Stimulated activated CD4-positive, alpha-beta T cell treated with anti-CD3 and anti-CD28 coated beads, Interleukin-1b, Interleukin-23, amount 100 ng/mL, for 4 hours (primary cell): ENCODE data around the gene PDPR.
"Not testable (repeated sequence)": the region's sequence is repeated elsewhere in the genome, so short reads cannot be mapped to it uniquely, and the experiment has no call there.

Experiments used
- DNase-seq, 2 donors: peaks; one replicate each; pipeline ENCODE4 v3.0.0-alpha.2; 2020; ENCODE audit warnings: low read depth in 2 of 2

PDPR gene

DNA sequence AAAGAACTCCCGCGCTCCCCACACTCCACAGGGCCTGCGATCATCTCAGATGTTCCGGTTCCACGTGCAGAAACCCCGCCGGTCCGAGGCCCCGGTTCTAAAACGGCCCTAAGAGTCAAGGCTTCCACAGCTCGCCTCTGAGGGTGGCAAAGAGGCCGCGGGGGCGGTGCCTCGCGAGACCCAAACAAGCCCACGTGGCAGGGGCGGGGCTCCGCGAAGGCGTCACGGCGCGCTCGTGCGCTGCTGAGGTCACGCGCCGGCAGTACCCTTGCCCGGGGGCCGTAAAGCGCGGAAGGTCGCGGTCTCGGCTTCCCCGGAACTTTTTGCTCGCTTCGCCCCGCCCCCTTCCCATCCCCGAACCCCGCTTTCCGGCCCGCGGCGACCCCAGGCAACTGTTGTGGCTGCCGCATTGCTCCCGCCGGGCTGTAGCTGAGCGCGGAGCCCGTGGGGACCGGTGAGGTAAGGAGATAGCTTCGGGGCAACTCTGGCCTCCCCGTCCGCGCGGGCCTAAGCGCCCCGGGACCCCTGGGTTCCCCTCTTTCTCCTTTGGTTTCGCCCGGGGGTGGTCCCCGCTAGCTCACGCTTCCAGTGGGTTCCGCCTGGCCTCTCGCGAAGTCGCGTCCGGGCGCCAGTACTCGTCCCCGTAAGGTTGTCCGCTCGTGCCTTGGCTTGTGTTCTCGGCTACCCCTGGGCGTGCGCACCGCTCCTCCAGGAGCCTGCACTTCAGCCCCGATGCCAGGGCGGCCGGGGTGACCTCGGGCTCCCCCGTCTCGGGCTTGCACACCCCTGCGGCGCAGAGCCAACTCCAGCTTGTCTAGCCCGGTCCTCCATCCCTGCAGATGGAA, at the start of gene PDPR:
TSS of gene PDPR (plus strand) at position 351 of the 845 bp plus-strand sequence. CDS start 6,161 bp downstream, outside the sequence.
- DNase-seq = peak; percentile 88 to 89

DNA sequence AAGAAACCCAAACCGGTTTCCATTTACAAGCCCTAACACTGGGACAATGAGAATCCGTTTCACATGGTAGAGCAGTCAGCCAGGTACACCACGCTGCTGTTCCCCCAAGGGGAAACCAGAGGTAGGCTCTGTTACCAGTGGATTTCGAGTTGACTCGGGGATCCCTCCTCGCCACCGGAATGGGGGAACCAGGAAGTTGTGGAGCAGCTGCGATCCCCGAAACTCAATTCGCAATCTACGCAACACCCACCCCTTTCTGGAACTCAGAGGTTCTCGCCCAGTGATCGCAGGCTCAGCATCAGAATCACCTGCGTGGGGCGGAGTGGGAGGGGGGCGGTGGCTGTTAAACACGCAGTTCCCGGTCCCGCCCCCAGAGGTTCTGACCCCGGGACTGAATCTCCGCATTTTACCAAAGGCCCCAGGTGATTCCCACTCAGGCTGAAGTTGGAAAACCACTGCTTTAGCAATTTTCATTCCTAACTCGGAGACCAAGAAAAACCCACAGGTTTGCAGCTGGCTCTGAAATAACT, 49.2 kb upstream of the PDPR start:
- DNase-seq = peak; percentile 61 to 71

DNA sequence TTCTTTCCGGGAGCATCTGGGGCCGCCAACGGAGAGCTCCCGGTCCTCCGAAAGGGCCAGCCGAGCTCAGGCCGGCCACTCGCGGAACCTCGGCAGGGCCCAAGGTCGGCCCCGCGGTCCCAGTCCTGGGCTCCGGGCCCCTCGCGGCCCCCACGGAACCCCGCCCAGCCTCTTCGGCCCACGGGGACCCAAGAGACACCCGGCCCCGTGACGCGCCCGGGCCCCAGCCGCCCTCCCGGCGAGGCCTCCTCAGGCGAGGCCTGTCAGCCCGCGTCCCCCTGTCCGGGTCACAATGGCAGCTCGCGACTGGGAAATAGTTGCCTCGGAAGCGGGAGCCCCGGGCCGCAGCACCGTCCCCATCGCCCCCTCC, 48.8 kb upstream of the PDPR start:
- DNase-seq = not testable (repeated sequence)

DNA sequence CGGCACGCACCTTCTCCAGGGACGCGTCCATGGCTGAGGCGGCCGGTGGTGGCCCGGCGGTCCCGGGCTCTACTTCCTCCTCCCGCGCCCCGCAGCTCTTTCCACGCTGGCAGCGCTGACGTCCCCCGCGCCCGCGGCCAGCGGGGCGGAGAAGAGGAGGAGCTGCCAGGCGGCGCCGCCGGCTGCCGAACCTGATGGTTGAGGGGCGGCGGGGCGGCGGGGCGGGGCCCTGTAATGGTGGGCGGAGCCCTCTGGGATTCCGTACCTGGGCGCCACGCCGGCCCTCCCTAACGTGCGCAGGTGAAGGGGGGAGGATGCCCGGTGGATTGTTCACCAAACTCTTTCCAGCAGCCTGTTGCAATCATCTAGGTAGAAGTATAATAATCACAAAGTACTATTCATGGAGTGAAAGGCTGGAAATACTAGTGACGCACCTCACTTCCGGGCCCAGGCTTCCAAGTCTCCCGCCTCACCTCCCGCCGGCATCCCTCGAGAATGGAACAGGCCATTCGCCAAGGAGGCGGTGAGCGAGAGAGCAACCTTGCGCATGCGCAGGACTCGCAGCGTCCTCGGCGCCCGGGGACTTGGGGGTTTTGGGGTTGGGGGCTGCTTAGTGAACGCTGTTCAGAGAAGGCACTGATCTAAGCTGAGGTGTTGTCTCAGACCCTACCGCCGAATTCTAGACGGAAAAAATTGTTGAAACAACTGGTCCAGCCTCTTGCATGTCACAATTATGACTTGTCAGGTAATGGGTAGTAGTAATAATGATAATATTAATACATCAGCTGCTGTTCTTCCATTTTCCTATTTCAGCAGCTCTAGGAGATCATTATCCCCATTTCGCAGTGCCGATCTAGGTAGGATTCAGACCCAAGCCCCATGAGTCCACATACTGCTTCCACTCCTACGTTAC, 48.1 kb upstream of the PDPR start:
- peak; percentile 91 to 94 for DNase-seq

DNA sequence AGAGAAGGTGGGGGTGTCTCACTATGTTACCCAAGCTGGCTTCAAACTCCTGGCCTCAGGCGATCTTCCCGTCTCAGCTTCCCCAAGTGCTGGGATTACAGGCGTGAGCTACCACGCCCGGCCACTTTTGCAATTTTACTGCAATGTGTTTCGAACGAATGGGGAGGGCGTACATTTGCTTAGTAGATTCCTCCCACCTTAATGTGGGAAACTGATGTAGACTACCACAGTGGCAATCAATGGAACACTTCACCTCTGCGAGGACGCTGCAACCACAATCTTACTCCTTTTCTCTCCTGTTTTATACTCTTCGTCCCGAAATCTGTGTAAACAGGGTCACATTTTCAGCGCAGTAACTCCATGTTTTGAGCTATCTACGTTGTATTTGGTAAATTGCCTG, 47.4 kb upstream of the PDPR start:
- DNase-seq = not testable (repeated sequence)

DNA sequence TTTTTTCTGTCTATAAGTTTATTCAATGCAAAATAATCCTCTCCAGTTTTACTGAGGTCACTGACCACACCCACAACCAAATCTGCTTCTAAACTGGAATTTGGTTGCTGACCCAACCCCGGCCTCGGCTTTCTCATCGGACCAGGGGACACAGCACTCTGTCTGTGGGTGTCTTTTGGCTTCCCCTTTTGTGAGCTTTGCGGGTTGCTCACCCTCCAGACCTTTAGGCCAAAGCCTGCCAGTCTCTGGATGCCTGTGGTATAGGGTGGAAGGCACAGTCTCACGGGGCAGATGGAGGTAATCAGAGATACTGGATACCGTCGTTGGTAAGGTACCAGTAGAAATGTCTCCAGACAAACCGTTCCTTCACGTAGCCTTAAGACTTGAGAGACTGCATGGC, 35.1 kb upstream of the PDPR start:
- not testable (repeated sequence) for DNase-seq

DNA sequence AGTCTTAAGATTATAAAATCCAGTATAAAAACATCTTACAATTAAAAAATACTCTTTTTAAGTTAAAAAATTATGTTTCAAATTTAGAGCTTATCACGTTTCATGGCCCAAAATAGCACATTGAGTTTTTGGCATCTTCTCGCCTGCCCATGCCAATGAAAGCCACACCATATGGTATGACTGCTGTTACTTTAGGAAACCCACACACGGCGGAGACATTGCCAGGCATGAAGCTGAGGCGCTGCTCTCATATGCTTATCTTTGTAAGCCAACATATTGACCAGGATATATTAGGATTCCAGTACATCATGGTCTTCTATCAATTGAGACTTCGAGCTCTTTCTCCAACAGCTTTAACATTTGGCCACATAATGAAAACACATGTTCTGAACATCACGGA, 32.9 kb upstream of the PDPR start:
- DNase-seq = not testable (repeated sequence)

DNA sequence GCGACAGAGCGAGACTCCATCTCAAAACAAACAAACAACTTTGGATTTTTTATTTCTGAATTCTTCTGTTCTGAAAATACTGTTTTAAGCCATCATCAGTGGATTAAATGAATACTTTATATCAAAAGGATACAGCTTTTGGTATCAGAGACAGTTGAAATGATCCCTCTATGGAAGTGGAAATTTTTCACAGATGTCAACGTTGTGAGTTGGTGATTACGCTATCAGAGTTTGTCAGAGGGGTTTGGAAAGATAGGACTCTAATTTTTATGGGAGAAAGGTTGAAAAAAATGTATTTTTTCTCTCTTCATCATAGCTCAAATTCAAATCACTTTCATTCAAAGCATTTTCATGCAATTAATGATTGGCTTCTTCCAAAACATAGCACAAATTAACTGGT, 30.2 kb upstream of the PDPR start:
- not testable (repeated sequence) for DNase-seq

DNA sequence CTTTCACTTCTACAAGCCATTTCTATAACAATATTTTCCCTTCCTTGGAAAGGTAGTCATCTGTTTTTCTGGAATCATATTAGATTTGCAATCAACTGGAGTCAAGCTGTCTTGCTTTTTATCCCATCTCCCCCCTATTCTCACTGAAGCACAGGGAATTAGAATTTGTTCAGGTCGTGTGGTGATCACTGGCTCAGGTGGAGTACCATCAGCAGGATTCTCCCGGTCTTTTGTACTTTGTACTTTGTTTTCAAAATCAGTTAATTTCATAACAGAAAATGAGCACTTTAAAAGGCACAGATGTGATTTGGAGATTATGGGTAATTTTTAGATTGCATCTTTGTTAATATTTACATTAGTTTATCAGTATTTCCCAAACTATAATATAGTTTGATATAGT, 26.0 kb upstream of the PDPR start:
- not testable (repeated sequence) for DNase-seq

DNA sequence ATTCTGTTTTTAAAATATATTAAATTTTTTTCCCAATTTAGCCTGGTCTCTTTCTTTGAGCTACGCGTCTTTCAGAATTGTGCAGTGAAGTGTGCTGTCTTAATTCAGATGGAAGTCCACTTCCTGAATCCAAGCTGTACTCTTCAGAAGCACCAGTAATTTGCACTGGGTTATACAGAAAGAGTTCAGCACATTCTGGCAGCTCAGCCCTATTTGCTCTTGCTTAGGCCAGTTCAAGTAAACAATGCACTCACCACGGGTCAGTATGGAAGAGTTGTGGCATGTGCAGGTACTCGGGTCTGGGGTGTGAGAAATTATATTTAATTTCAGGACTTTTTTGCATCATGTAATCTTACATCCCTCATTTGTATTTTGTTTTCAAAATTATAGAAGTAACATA, 25.3 kb upstream of the PDPR start:
- DNase-seq = not testable (repeated sequence)

DNA sequence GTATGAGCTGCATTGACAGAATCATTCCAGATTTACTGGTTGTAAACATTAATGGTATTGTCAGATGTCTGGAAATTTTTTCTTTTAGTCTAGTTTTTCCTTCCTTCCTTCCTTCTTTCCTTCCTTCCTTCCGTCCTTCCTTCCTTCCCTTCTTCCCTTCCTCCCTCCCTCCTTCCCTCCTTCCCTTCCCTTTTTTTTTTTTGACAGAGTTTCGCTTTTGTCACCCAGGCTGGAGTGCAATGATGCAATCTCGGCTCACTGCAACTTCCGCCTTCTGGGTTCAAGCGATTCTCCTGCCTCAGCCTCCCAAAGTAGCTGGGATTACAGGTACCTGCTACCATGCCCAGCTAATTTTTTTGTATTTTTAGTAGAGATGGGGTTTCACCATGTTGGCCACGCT, 24.8 kb upstream of the PDPR start:
- DNase-seq = not testable (repeated sequence)

DNA sequence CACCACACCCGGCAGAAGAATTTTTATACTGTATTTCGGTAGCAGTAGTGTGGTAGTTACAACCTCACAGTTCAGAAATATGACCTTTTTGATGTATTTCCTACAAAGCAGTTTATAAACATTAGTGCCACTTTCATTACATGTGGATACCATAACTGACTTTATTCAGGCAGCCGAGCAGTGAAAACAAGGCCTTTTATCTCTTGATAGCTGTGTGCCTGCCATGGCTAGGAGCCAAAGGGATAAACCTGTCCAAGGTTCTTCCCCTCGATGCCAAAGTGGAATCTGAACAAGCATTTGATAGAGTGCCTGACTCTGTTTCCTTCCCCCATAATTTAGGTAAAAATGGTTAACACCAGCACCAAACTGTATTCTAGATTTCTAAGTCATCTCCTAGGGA, 23.0 kb upstream of the PDPR start:
- not testable (repeated sequence) for DNase-seq

DNA sequence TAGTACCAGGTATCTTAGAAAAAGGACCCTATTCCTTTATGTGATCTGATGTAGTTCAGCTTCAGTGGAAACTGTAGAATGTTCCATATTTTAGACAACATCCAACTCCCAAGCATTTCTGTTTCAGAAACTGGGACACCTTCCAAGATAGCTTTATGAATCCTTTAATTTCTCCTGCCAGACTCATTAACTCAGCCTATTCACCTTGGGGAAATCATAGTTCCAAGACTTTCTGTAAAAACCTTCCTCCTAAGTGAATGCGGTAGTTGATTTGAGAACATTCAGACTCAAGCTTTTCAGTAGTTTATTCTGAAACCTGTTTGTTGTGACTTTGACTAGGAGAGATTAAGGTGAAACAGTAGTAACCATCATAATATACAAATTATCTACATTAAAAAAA, 20.0 kb upstream of the PDPR start:
- DNase-seq = not testable (repeated sequence)

DNA sequence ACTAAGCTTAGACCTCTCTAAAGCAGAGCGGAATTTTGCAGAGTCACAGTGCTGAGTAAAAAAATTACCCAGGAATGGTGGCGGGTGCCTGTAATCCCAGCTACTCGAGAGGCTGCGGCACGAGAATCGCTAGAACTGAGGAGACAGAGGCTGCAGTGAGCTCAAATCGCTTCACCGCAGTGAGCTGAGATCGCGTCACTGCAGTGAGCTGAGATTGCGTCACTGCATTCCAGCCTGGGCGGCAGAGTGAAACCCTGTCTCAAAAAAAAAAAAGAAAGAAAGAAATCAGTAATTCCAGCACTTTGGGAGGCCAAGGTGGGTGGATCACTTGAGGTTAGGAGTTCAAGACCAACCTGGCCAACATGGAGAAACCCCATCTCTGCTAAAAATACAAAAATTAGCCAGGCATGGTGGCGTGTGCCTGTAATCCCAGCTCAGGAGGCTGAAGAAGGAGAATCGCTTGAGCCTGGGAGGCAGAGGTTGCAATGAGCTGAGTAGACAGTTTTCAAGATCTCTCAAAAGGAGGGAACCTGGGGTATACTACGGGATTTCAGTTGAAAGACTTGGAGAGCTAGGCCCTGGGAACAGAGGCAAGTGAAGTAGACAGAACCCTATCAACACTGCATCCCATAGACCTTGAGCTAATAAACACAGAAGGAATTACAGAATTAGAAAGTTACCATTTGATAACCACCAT, 4.4 kb upstream of the PDPR start:
- not testable (repeated sequence) for DNase-seq

DNA sequence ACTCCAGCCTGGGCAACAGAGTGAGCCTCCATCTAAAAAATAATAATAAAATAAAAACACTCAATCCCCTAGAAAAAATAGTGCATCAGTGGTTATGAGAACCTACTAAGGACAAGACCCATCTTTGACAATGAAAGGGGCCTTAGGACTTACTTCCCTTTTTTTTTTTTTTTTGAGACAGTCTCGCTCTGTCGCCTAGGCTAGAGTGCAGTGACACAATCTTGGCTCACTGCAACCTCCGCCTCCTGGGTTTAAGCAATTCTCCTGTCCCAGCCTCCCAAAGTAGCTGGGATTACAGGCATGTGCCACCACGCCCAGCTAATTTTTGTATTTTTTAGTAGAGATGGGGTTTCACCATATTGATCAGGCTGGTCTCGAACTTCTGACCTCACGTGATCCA, 2.0 kb upstream of the PDPR start:
- not testable (repeated sequence) for DNase-seq

DNA sequence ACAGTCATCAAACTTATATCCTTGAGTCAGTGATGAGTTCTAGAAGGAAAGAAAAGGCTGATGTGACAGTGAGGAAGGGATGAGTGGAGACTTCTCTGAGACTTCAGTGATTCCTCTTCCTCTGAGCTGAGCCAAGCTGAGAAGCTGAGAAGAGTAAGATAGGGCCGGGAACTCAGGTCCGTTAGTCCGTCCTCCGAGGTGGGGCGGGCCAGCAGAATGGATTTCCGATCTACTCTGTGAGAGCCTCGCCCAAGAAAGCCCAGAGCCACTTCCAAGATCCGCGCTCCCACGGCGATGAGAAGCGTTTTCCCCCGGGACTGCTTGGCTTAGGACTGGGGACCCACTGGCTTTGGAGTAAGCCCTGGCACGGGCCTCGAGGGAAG, 542 bp upstream of the PDPR start:
- DNase-seq = not testable (repeated sequence)

DNA sequence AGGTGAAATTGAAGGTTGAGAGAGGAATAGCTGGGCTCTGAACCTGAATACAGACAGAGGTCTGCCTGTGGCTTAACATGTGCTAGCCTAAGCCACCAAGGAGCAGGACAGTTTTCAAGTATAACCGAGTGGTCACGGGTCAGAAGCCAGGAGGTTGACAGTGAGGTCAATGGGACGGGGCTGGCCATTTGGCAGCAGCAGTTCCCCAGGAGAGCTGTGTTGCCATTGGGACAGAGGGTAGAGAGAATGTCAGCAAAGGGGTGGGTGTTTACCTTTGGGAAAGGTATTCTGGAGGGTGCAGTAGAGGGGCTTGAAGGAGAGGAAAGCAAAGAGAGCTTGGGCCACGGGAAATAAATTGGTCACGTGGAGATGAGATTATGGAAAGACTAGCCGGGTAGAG, 4.2 kb downstream of the PDPR start:
- not testable (repeated sequence) for DNase-seq

DNA sequence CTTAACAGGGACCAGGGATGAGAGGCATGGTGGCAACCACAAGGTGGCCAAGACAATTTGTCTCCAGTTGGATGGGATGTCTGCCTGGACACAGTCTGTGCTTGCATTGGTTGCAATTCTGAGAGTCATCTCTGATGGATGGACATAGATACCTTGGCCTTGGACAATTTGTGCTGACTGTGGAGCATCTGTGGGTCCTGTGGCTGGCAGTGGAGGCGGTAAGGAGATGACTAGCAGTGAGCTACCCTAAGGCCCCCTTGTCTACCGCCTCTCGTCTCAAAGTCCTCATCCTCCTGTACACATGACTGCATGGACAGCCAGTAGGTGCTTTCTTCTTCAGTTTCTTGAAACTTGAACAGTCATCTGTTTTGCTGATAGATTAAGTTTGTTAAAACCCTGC, 4.6 kb downstream of the PDPR start:
- DNase-seq = not testable (repeated sequence)

DNA sequence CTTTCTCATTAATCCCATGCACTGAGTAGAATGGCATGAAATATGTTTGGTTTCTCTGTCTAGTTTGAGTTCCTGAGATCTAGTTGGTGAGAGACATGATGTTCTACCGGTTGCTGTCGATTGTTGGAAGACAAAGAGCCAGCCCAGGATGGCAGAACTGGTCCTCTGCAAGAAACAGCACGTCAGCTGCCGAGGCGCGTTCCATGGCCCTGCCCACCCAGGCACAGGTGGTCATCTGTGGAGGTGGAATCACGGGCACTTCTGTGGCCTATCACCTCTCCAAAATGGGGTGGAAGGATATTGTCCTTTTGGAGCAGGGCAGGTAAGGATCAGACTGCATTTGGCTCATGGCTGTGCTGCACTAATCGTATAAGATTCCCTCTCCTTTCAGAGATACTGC, 6.3 kb downstream of the PDPR start:
- not testable (repeated sequence) for DNase-seq

DNA sequence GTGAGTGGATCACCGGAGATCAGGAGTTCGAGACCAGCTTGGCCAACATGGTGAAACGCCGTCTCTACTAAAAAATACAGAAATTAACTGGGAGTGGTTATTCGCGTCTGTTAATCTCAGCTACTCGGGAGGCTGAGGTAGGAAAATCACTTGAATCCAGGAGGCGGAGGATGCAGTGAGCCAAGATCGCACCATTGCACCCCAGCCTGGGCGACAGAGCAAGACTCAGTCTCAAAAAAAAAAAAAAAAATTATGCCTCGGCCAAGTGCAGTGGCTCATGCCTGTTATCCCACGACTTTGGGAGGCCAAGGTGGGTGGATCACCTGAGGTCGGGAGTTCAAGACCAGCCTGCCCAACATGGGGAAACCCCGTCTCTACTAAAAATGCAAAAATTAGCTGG, 9.7 kb downstream of the PDPR start:
- DNase-seq = not testable (repeated sequence)

DNA sequence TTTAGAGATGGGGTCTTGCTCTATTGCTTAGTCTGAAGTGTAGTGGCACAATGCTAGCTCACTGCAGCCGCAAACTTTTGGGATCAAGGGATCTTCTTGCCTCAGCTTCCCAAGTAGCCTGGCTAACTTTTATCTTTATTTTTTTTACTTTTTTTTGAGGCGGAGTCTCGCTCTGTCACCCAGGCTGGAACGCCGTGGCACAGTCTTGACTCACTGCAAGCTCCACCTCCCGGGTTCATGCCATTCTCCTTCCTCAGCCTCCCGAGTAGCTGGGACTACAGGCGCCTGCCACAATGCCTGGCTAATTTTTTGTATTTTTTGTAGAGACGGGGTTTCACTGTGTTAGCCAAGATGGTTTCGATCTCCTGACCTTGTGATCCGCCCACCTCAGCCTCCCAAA, 12.1 kb downstream of the PDPR start:
- not testable (repeated sequence) for DNase-seq

DNA sequence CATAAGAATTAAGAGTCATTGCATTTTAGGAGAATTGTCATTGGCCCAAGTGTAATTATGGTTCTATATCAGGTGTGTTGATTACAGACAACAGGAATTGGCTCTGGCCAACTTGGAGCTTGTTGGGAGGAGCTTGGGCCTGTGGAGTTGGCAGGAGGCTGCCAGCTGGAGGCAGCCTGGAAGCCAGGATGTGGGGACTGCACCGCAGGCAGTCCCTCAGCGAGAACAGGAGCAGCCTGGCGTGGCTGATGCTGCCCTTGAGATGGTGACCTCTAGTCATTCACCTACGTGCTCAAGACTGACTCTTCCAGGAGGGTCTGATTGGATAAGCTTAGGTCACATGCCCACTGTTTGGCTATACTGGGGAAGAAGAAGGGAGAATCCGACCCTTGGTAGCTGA, 13.6 kb downstream of the PDPR start:
- DNase-seq = not testable (repeated sequence)
